IPS-20b (cell line): ENCODE measurements around the gene DLD.

Experiments used
- H3K27ac ChIP-seq: one replicate; pipeline ENCODE4 v1.5.1; 2013; ENCODE audit warnings: low read length
- H3K27me3 ChIP-seq: 2 replicates; pipeline ENCODE4 v1.6.1; 2013; ENCODE audit warnings: mild to moderate bottlenecking, low read length, inconsistent platforms; ENCODE audit not compliant: insufficient read depth
- H3K36me3 ChIP-seq: 2 replicates; pipeline ENCODE4 v1.6.1; 2013; ENCODE audit warnings: low read depth, mild to moderate bottlenecking, inconsistent platforms, low read length, moderate library complexity; ENCODE audit not compliant: insufficient read depth
- H3K4me1 ChIP-seq: 2 replicates; pipeline ENCODE4 v1.6.1; 2013; ENCODE audit warnings: mild to moderate bottlenecking, control low read depth, inconsistent platforms, low read length, moderate library complexity; ENCODE audit not compliant: insufficient read depth
- H3K4me3 ChIP-seq: 2 replicates; pipeline ENCODE4 v1.5.1; 2013; ENCODE audit warnings: mild to moderate bottlenecking, low read length, inconsistent platforms
- H3K9ac ChIP-seq: 2 replicates; pipeline ENCODE4 v1.6.1; 2013; ENCODE audit warnings: low read depth, mild to moderate bottlenecking, inconsistent platforms, low read length, moderate library complexity
- H3K9me3 ChIP-seq: 2 replicates; pipeline ENCODE4 v1.6.1; 2013; ENCODE audit warnings: mild to moderate bottlenecking, low read depth, low read length, inconsistent platforms; ENCODE audit not compliant: insufficient read depth

Gene DLD

DNA sequence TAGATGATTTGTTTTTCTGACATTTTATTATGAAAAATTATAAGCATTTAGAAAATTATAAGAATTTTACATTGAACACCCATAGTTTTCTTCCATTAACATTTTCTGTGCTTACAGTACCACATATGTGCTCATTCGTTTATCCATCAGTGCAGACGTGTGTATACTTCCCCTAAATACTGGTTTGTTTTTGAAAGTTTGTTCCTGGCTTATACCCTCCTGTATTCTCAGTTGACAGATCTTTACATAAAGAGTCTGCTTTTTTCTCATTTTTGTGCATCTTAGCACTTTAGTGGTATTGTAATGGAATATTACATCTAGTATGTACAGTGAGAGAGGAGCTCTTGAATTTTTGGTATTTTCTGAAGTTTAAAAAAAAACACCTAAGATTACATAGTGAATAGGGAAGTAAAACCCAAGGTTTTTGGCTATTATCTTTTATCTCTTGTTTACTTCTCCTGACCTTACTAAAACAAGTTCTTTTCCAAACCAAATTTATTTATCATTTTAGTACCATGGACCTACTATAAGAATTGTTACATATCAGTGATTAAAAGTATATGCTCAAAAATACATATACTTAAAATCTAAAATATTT lies 8.1 kb downstream of the DLD start:
- H3K36me3 ChIP-seq = peaks cover 52% of the 10 kb centered on the region
- no peak overlapping the region for H3K4me3 ChIP-seq
- H3K9ac ChIP-seq = no peak overlapping the region

DNA sequence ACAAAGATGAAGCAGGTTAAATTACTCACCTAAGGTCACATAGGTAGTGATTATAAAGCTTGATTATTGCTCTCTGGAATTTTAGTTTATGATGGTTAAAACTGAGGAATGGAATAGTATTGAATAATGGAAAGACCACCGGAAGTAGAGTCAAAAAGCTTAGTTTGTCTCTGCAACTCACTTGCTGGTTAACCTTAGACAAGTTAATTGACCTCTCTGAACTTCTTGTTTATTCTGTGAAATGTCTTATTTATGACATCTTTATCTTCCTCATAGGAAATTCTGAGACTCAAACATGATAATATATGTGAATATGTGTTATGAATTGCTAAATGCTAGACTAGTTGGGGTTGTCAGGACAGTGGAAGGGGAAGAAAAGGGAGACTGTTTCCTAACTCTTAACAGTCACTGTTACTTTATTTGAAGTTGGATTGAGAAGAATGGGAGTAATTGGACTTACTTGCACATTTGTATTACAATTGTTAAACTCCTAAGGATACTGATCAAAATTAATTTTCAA lies 9.6 kb downstream of the DLD start:
- no peak overlapping the region for H3K9ac ChIP-seq
- no peaks in the 10 kb centered on the region for H3K9me3 ChIP-seq
- peaks cover 52% of the 10 kb centered on the region for H3K36me3 ChIP-seq

More for the DNA sequence above, 8.1 kb downstream of the DLD start:
- Histone ChIP-seq H3K9me3 (no peaks in the 10 kb centered on the region), H3K4me1 (peaks cover 4% of the 10 kb centered on the region; the same call in 1 of the 2 replicates), H3K27ac (no peak overlapping the region), H3K27me3 (no peaks in the 10 kb centered on the region)

DNA sequence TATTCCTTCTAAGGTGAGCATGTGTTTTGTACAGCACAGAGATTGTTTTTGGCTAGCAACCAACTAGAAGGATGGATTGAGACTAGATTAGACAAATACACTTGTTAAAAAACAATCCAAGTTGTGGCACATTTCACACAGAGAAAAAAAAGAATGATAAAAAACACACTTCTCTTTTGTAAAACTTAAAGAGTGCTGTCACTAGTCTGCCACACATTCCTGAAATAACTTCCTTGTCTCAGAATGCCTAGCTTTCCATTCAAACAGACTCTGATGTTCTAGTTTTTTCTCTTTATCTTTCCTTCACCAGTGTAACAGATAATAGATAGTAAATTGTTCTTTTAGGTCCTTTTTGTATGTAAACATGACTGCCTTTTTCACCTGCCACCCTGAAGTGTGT lies 11.4 kb downstream of the DLD start:
- H3K27me3 ChIP-seq = no peaks in the 10 kb centered on the region
- H3K36me3 ChIP-seq = peaks cover 56% of the 10 kb centered on the region
- no peak overlapping the region for H3K27ac ChIP-seq
- no peak overlapping the region for H3K9ac ChIP-seq
- no peak overlapping the region for H3K4me3 ChIP-seq
- H3K4me1 ChIP-seq = peaks cover 4% of the 10 kb centered on the region; the same call in 1 of the 2 replicates
- no peaks in the 10 kb centered on the region for H3K9me3 ChIP-seq

More for the DNA sequence above, 9.6 kb downstream of the DLD start:
- no peak overlapping the region for H3K27ac ChIP-seq
- H3K4me3 ChIP-seq = no peak overlapping the region
- H3K27me3 ChIP-seq = no peaks in the 10 kb centered on the region
- H3K4me1 ChIP-seq = peaks cover 4% of the 10 kb centered on the region; the same call in 1 of the 2 replicates

DNA sequence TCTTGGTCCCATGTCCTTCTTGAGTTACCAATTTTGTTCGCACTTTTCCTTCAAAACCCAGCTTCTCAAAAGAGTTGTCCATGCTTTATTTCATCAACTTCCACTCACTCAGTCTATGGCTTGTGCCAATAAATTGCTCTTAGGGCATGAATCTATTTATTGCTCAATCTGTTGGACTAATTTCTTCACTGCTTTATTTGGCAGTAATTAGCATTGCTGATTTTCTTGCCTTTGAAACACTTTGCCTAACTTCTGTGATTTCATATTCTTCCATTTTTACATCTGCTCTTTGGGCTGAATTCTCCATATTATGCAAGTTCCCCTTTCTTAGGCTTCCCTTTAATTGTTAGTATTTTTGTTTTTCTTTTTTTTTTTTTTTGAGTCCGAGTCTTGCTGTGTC lies 16.8 kb downstream of the DLD start:
- Histone ChIP-seq H3K36me3 (peaks cover 91% of the 10 kb centered on the region), H3K27me3 (no peaks in the 10 kb centered on the region), H3K9me3 (no peaks in the 10 kb centered on the region), H3K4me3 (no peak overlapping the region), H3K27ac (no peak overlapping the region), H3K4me1 (no peaks in the 10 kb centered on the region), H3K9ac (no peak overlapping the region)

DNA sequence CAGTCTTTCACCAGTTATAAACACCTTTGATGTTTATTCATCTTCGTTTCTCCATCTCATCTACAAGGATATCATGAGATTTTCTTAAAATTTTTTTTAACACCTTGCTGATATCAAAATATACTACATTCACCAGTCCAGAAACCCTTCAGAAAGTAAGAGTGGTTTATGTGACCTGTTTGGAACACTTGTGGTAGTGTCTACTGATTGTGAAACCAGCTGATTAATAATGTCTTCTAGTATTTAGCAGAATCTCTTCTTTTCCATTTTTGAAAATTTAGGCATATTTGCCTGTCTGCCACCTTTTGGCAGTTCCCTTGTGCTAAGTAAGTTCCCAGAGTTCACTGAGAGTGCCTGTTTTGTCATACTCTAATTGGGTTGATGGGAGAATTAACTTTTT lies 18.5 kb downstream of the DLD start:
- no peaks in the 10 kb centered on the region for H3K4me1 ChIP-seq
- H3K27ac ChIP-seq = no peak overlapping the region
- no peaks in the 10 kb centered on the region for H3K9me3 ChIP-seq
- H3K4me3 ChIP-seq = no peak overlapping the region
- H3K9ac ChIP-seq = no peak overlapping the region
- peaks cover 75% of the 10 kb centered on the region for H3K36me3 ChIP-seq
- H3K27me3 ChIP-seq = no peaks in the 10 kb centered on the region

DNA sequence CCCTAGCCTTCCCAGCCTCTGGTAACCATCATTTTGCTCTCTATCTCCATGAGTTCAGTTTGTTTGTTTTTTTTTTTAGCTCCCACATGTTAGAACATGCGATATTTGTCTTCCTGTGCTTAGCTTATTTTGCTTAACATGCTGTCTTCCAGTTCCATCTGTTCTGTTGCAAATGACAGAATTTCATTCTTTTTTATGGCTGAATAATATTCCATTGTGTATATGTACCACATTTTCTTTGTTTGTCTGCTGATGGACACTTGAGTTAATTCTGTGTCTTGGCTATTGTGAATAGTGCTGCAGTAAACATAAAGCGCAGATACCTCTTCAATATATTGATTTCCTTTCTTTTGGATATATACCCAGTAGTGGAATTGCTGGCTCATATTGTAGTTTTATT lies 21.0 kb downstream of the DLD start:
- Histone ChIP-seq H3K9ac (no peak overlapping the region), H3K9me3 (no peaks in the 10 kb centered on the region), H3K4me1 (no peaks in the 10 kb centered on the region), H3K4me3 (no peak overlapping the region), H3K27me3 (no peaks in the 10 kb centered on the region), H3K27ac (no peak overlapping the region), H3K36me3 (peaks cover 70% of the 10 kb centered on the region)

DNA sequence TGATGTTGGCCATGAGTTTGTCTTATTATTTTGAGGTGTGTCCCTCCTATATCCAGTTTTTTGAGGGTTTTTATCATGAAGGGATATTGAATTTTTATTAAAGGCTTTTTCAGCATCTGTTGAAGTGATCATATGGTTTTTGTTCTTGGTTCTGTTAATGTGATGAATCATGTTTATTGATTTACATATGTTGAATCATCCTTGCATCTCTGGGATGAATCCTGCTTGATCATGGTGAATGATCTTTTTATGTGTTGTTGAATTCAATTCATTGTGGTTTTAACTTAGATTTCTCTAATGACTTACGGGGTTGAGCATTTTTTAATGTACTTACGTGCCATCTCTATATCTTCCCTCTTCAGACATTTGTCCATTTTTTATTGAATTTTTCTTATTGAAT lies 22.9 kb downstream of the DLD start:
- Histone ChIP-seq H3K4me3 (no peak overlapping the region), H3K4me1 (no peaks in the 10 kb centered on the region), H3K27ac (no peak overlapping the region), H3K27me3 (no peaks in the 10 kb centered on the region), H3K9me3 (no peaks in the 10 kb centered on the region), H3K9ac (no peak overlapping the region), H3K36me3 (peaks cover 74% of the 10 kb centered on the region)

DNA sequence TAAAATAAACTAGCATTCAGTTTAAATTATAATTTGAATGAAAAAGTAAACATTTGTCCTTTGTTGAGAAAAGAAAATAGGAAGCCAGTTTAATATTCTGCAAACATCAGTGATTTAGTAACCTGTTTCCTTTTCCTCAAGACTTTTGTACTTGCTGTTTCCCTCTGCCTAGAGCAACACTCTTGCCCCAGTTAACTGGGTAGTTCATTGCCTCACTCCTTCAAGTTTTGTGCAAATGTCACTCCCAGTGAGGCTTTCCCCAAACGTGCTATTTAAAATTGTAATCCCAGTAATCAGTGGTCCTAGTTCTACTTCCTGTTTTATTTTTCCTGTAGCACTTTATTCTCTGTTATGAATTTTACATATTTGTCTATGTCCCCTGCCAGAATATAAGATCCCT lies 23.8 kb downstream of the DLD start:
- Histone ChIP-seq H3K36me3 (peaks cover 74% of the 10 kb centered on the region), H3K27ac (no peak overlapping the region), H3K9me3 (no peaks in the 10 kb centered on the region), H3K9ac (no peak overlapping the region), H3K4me1 (no peaks in the 10 kb centered on the region), H3K4me3 (no peak overlapping the region), H3K27me3 (no peaks in the 10 kb centered on the region)

DNA sequence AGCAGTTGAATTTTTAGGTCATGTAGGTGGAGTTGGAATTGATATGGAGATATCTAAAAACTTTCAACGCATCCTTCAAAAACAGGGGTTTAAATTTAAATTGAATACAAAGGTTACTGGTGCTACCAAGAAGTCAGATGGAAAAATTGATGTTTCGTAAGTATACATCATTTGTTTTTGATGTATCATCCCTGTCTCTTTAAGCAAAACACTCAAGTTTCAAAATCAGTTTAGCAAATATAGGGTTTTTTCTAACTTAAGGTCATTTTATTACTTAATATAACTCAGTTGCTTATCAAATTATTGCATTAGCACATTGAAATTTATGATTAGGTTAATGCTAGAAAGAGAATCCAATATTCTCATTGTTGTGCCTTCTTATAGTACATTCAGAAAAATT lies 24.6 kb downstream of the DLD start:
- Histone ChIP-seq H3K36me3 (peaks cover 74% of the 10 kb centered on the region), H3K27me3 (no peaks in the 10 kb centered on the region), H3K4me1 (no peaks in the 10 kb centered on the region), H3K9ac (no peak overlapping the region), H3K4me3 (no peak overlapping the region), H3K9me3 (no peaks in the 10 kb centered on the region), H3K27ac (no peak overlapping the region)

DNA sequence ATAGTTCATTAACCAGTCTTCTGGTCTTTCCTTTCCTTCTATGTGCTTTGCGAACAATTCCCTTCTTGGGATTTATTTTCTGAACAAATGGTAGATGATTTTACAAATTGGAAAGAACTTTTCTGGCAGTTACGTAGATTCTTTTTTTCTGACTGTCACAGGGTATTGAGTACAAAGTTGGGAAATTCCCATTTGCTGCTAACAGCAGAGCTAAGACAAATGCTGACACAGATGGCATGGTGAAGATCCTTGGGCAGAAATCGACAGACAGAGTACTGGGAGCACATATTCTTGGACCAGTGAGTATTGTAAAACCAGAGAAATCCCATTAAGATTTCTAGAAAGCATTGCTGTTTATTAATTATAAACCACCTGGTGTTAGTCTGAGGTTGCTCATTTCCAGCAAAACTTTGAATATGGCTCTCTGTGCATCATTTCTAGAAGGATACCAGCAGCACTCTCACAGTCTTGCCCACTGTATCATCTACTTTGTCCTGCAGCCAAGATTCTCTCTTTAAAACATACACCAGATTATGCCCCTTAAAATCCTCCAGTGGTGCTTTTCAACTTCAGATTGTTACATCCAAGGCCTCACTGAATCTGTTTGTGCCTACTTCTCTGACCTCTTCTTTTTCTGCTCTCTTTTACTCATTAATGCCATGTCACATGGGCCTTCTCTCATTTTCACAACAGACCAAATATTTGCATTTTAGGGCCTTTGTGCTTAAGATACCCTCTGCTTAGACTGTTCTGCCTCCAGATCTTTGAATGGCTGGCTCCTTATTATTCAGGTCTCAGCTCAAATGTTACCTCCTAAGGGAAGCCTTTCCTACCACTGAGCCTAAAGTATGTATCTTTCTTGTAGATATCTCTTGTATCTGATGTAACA lies 27.0 kb downstream of the DLD start:
- peaks cover 73% of the 10 kb centered on the region for H3K36me3 ChIP-seq
- H3K9ac ChIP-seq = no peak overlapping the region
- H3K4me1 ChIP-seq = no peaks in the 10 kb centered on the region
- no peaks in the 10 kb centered on the region for H3K9me3 ChIP-seq
- H3K27ac ChIP-seq = no peak overlapping the region
- no peaks in the 10 kb centered on the region for H3K27me3 ChIP-seq
- H3K4me3 ChIP-seq = no peak overlapping the region

DNA sequence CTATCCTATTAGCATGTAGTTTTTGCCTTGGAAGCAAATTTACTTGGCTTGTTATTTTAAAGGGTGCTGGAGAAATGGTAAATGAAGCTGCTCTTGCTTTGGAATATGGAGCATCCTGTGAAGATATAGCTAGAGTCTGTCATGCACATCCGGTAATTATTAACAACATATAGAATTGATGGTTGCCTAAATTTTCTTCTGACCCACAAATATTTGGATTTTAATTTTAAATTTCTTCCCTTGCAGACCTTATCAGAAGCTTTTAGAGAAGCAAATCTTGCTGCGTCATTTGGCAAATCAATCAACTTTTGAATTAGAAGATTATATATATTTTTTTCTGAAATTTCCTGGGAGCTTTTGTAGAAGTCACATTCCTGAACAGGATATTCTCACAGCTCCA lies 28.0 kb downstream of the DLD start:
- H3K27ac ChIP-seq = no peak overlapping the region

More for the DNA sequence above, 28.0 kb downstream of the DLD start:
- Histone ChIP-seq H3K27me3 (no peaks in the 10 kb centered on the region), H3K36me3 (peaks cover 82% of the 10 kb centered on the region), H3K4me1 (no peaks in the 10 kb centered on the region), H3K9me3 (no peaks in the 10 kb centered on the region), H3K4me3 (no peak overlapping the region), H3K9ac (no peak overlapping the region)
